CD14-positive monocyte (primary cell): ENCODE data around the gene RBM15. TPM values are rescaled to one million over a fixed set of nuclear protein-coding genes. Genes with fewer than 3 reads are reported as not detected.

ENCODE experiments used
- DNase-seq, 3 donors: peaks; one replicate each; pipeline ENCODE4 v3.0.0-alpha.2; 2011 to 2022
- H2AFZ ChIP-seq: 2 replicates; pipeline ENCODE4 v1.6.0; 2012; ENCODE audit warnings: mild to moderate bottlenecking, low read depth, low read length, inconsistent platforms; ENCODE audit not compliant: insufficient read depth, poor library complexity, severe bottlenecking
- H3K27ac ChIP-seq, 2 donors: 1 replicate in 1 of 2; 2 replicates in 1 of 2; pipeline ENCODE4 v1.5.1; 2012 to 2013; ENCODE audit warnings: low read length in 2 of 2, control low read depth in 1 of 2, inconsistent platforms in 1 of 2, low read depth in 1 of 2, mild to moderate bottlenecking in 1 of 2
- H3K27me3 ChIP-seq, 2 donors: one replicate each; pipeline versions ENCODE4 v1.6.0 to v1.6.1; 2011 to 2013; ENCODE audit warnings: low read length in 2 of 2; ENCODE audit not compliant: control insufficient read depth in 2 of 2, insufficient read depth in 2 of 2
- H3K36me3 ChIP-seq, 2 donors: replicated peaks in 1 of 2; 1 replicate in 1 of 2; 2 replicates in 1 of 2; pipeline versions ENCODE4 v1.5.1 to v1.6.1; 2012 to 2013; ENCODE audit warnings: low read length in 2 of 2, control low read depth in 1 of 2, inconsistent platforms in 1 of 2, mild to moderate bottlenecking in 1 of 2; ENCODE audit not compliant: insufficient read depth in 2 of 2, control insufficient read depth in 1 of 2
- H3K4me1 ChIP-seq, 2 donors: 1 replicate in 1 of 2; 2 replicates in 1 of 2; pipeline versions ENCODE4 v1.5.1 to v1.6.1; 2012 to 2013; ENCODE audit warnings: low read length in 2 of 2, control low read depth in 1 of 2, inconsistent platforms in 1 of 2, mild to moderate bottlenecking in 1 of 2, moderate library complexity in 1 of 2; ENCODE audit not compliant: insufficient read depth in 2 of 2, control insufficient read depth in 1 of 2
- H3K4me2 ChIP-seq: replicated peaks from 2 replicates; pipeline ENCODE3; 2012; ENCODE audit warnings: low read length, moderate library complexity, mild to moderate bottlenecking; ENCODE audit not compliant: poor library complexity, severe bottlenecking; ENCODE audit errors: extremely low read depth
- H3K4me3 ChIP-seq, 3 experiments: fragments of 200-600 bp in 1 of 3; sonication (generic) in 1 of 3; replicated peaks in 1 of 3; 1 replicate in 2 of 3; 2 replicates in 1 of 3; pipeline ENCODE4 v1.5.1; 2011 to 2013; ENCODE audit warnings: low read length in 3 of 3, mild to moderate bottlenecking in 3 of 3, control low read depth in 2 of 3, low read depth in 2 of 3, inconsistent platforms in 1 of 3, moderate library complexity in 1 of 3
- H3K79me2 ChIP-seq: 2 replicates; pipeline ENCODE4 v1.6.0; 2012; ENCODE audit warnings: mild to moderate bottlenecking, control low read depth, inconsistent platforms, low read length, moderate library complexity; ENCODE audit not compliant: insufficient read depth
- H3K9ac ChIP-seq: 2 replicates; pipeline ENCODE4 v1.6.0; 2017; ENCODE audit warnings: low read length, mild to moderate bottlenecking; ENCODE audit not compliant: insufficient read depth, poor library complexity, severe bottlenecking
- H3K9me3 ChIP-seq, 2 donors: replicated peaks in 1 of 2; 1 replicate in 1 of 2; 2 replicates in 1 of 2; pipeline versions ENCODE4 v1.5.1 to v1.6.1; 2012 to 2013; ENCODE audit warnings: low read length in 2 of 2, control low read depth in 1 of 2; ENCODE audit not compliant: control insufficient read depth in 1 of 2, insufficient read depth in 1 of 2
- H4K20me1 ChIP-seq: 2 replicates; pipeline ENCODE4 v1.6.0; 2012; ENCODE audit warnings: mild to moderate bottlenecking, low read length, control low read depth, moderate library complexity; ENCODE audit not compliant: insufficient read depth
- H3K27ac Mint-ChIP-seq, 7 donors: one replicate each; pipeline ENCODE4 v1.8.0; 2020; ENCODE audit warnings: mild to moderate bottlenecking in 7 of 7, mixed read lengths in 7 of 7, moderate library complexity in 6 of 7, inconsistent platforms in 2 of 7
- H3K27me3 Mint-ChIP-seq, 3 donors: one replicate each; pipeline ENCODE4 v1.8.0; 2021 to 2022; ENCODE audit warnings: low read depth in 3 of 3, mild to moderate bottlenecking in 3 of 3, mixed read lengths in 3 of 3, moderate library complexity in 3 of 3, inconsistent platforms in 1 of 3
- H3K36me3 Mint-ChIP-seq, 2 donors: one replicate each; pipeline ENCODE4 v1.8.0; 2020; ENCODE audit warnings: mixed read lengths in 2 of 2, inconsistent platforms in 1 of 2, mild to moderate bottlenecking in 1 of 2
- H3K4me1 Mint-ChIP-seq: one replicate; pipeline ENCODE4 v1.8.0; 2020; ENCODE audit warnings: mild to moderate bottlenecking, mixed read lengths
- H3K4me3 Mint-ChIP-seq, 2 donors: one replicate each; pipeline ENCODE4 v1.8.0; 2020; ENCODE audit warnings: mild to moderate bottlenecking in 2 of 2, mixed read lengths in 2 of 2, moderate library complexity in 1 of 2
- H3K9me3 Mint-ChIP-seq, 7 donors: one replicate each; pipeline ENCODE4 v1.8.0; 2020 to 2022; ENCODE audit warnings: mixed read lengths in 7 of 7, mild to moderate bottlenecking in 6 of 7, moderate library complexity in 6 of 7, inconsistent platforms in 2 of 7
- CTCF ChIP-seq: fragments of 200-600 bp; IDR thresholded peaks from one replicate; pipeline ENCODE4 v1.8.0; 2022; ENCODE audit warnings: antibody characterized with exemption, mild to moderate bottlenecking
- WGBS: methylation state at CpG from one replicate; pipeline ENCODE4 v1.1.5; 2013; ENCODE audit warnings: missing lambda C conversion rate; ENCODE audit not compliant: insufficient coverage; 5-methylcytosine and 5-hydroxymethylcytosine counted together
- intact Hi-C, 2 donors: fragments of 100-400 bp; cut with micrococcal nuclease; formaldehyde crosslinking; loops; one replicate each; pipeline versions ENCODE4 v1.15.0 to v1.15.1; 2023
- polyA plus RNA-seq, 3 donors: library from polyadenylated mRNA; depleted of rRNA in 1 of 3; unstranded in 2 of 3; stranded (reverse) in 1 of 3; fragments of 300-500 nt in 2 of 3; fragments of >200 nt in 1 of 3; fragmentation: Illumina TruSeq in 2 of 3; gene quantifications; 1 replicate in 2 of 3; 2 replicates in 1 of 3; pipeline ENCODE4 v1.2.3, GENCODE V29; 2012 to 2021

Gene RBM15
- polyA plus RNA-seq, 3 donors = 6.7 to 16.8 (median 7.5) TPM

GRCh38 chr1:110326826-110327225 lies 12.4 kb upstream of the RBM15 start:
- Histone ChIP-seq H3K27ac (no peak overlapping the region), H2AFZ (no peak overlapping the region), H3K4me1 (peaks cover 7 to 8% of the 10 kb centered on the region in 2 donors), H3K36me3 (no peaks in the 10 kb centered on the region), H4K20me1 (no peaks in the 10 kb centered on the region), H3K79me2 (no peaks in the 10 kb centered on the region), H3K4me3 (no peak overlapping the region), H3K27me3 (no peaks in the 10 kb centered on the region), H3K4me2 (no peak overlapping the region), H3K9ac (no peak overlapping the region), H3K9me3 (no peaks in the 10 kb centered on the region)
- H3K4me3 Mint-ChIP-seq = no peak overlapping the region
- WGBS = 80% methylated on average over 1 of the region's 1 CpG
- H3K27ac Mint-ChIP-seq = no peak overlapping the region
- H3K36me3 Mint-ChIP-seq = no peaks in the 10 kb centered on the region
- DNase-seq = no peak
- peaks cover 14% of the 10 kb centered on the region for H3K4me1 Mint-ChIP-seq
- no peaks in the 10 kb centered on the region for H3K27me3 Mint-ChIP-seq
- no peak for TF ChIP-seq CTCF
- intact Hi-C loops = no loop called here
- H3K9me3 Mint-ChIP-seq = peaks cover 0 to 3% (median 0%) of the 10 kb centered on the region in 7 donors

GRCh38 chr1:110328274-110328673 lies 10.9 kb upstream of the RBM15 start:
- H3K79me2 ChIP-seq = no peaks in the 10 kb centered on the region
- no peak overlapping the region for H2AFZ ChIP-seq
- Mint-ChIP-seq H3K4me3 (no peak overlapping the region), H3K27ac (peak overlapping the region in 1 of 7 donors; percentile 61), H3K4me1 (peaks cover 14% of the 10 kb centered on the region), H3K27me3 (no peaks in the 10 kb centered on the region), H3K9me3 (peaks cover 0 to 3% (median 0%) of the 10 kb centered on the region in 7 donors), H3K36me3 (no peaks in the 10 kb centered on the region)
- DNase-seq = no peak
- H3K4me2 ChIP-seq = no peak overlapping the region
- no peak for TF ChIP-seq CTCF
- H3K9ac ChIP-seq = no peak overlapping the region
- H3K27ac ChIP-seq = no peak overlapping the region
- H3K4me1 ChIP-seq = peaks cover 7 to 8% of the 10 kb centered on the region in 2 donors
- H3K4me3 ChIP-seq = no peak overlapping the region
- H4K20me1 ChIP-seq = no peaks in the 10 kb centered on the region
- H3K36me3 ChIP-seq = no peaks in the 10 kb centered on the region
- H3K27me3 ChIP-seq = no peaks in the 10 kb centered on the region
- no peaks in the 10 kb centered on the region for H3K9me3 ChIP-seq
- intact Hi-C loops = no loop called here
